GM10248 (cell line): ENCODE data around the gene ENGASE.
A peak's percentile ranks its signal among the peaks of the same experiment; 100 is the strongest.

Source experiments
- CTCF ChIA-PET: fragments of 300-600 bp; sonication (Branson Sonifier 250); formaldehyde crosslinking; extraction: SDS; loops from one replicate; lab custom pipeline; 2021; ENCODE audit warnings: antibody characterized with exemption; lab: Yijun Ruan, JAX
- POLR2A ChIA-PET: fragments of 350-650 bp; sonication (Branson Sonifier 250); formaldehyde crosslinking; extraction: SDS; loops from one replicate; lab custom pipeline; 2020; ENCODE audit warnings: antibody characterized with exemption; lab: Yijun Ruan, JAX
- DNase-seq: peaks from one replicate; pipeline ENCODE4 v3.0.0; 2012; ENCODE audit errors: extremely low spot score
- CTCF ChIP-seq: IDR thresholded peaks from 2 replicates; pipeline ENCODE4 v1.5.1; 2012; ENCODE audit warnings: mild to moderate bottlenecking, low read depth; ENCODE audit errors: extremely low read depth, missing control alignments, control extremely low read depth

Gene ENGASE

GRCh38 chr17:79065105-79065670, 9.4 kb upstream of the ENGASE start:
- ChIA-PET CTCF (interaction anchor here (0.6 to 4.6 kb wide), 15 partner anchors 9 to 327 kb away, joined by 3 to 33 read pairs (median 4); partner anchors contain the start of gene ENGASE), POLR2A (no interaction called here)
- peak; percentile 22 for TF ChIP-seq CTCF
- DNase-seq: peak; percentile 33

GRCh38 chr17:79066963-79067362, 7.7 kb upstream of the ENGASE start:
- CTCF ChIA-PET: interaction anchor here (0.8 to 2.0 kb wide), 6 partner anchors 16 to 327 kb away, joined by 3 to 8 read pairs (median 4); no protein-coding TSS in a partner anchor
- POLR2A ChIA-PET: no interaction called here
- DNase-seq: no peak
- no peak for TF ChIP-seq CTCF

GRCh38 chr17:79070266-79070880, 4.3 kb upstream of the ENGASE start:
- ChIA-PET CTCF (interaction anchor here (0.8 kb wide), 1 partner anchor 31 kb away, joined by 3 read pairs; no protein-coding TSS in a partner anchor), POLR2A (no interaction called here)
- DNase-seq: no peak
- TF ChIP-seq CTCF: no peak

- ChIA-PET POLR2A (no interaction called here), CTCF (interaction anchor here (1.2 to 1.4 kb wide), 2 partner anchors 11 to 322 kb away, joined by 5 read pairs; no protein-coding TSS in a partner anchor)
- DNase-seq: no peak
- TF ChIP-seq CTCF: no peak
Measured at GRCh38 chr17:79071161-79071740, 3.4 kb upstream of the ENGASE start.

- POLR2A ChIA-PET: no interaction called here
- CTCF ChIA-PET: interaction anchor here (0.7 to 2.4 kb wide), 8 partner anchors 10 to 328 kb away, joined by 3 to 15 read pairs (median 4); no protein-coding TSS in a partner anchor
- no peak for TF ChIP-seq CTCF
- DNase-seq: no peak
Measured at GRCh38 chr17:79072544-79072943, 2.1 kb upstream of the ENGASE start.

GRCh38 chr17:79073016-79073705, 1.5 kb upstream of the ENGASE start:
- POLR2A ChIA-PET: no interaction called here
- no peak for DNase-seq
- no peak for TF ChIP-seq CTCF
- CTCF ChIA-PET: interaction anchor here (0.7 to 2.9 kb wide), 8 partner anchors 8 to 318 kb away, joined by 3 to 15 read pairs (median 6); no protein-coding TSS in a partner anchor
